Lung (tissue), 12 donors: ENCODE data around the gene CRISPLD2. TPM values are rescaled to one million over a fixed set of nuclear protein-coding genes. Genes with fewer than 3 reads are reported as not detected.
A peak's percentile ranks its signal among the peaks of the same experiment; 100 is the strongest.

Source experiments
- ATAC-seq: fragments of 200-7000 bp; cut with Tn5 transposase; one replicate; pipeline ENCODE4 v1.9.1; 2020; ENCODE audit warnings: moderate number of reproducible peaks; ENCODE audit not compliant: insufficient read depth, low FRiP score
- DNase-seq, 3 donors: peaks; one replicate each; pipeline ENCODE4 v3.0.0-alpha.2; 2013 to 2017
- H3K27ac ChIP-seq, 2 donors: one replicate each; pipeline ENCODE4 v1.5.1; 2013; ENCODE audit warnings: mild to moderate bottlenecking in 2 of 2, moderate library complexity in 2 of 2, control low read depth in 1 of 2, inconsistent platforms in 1 of 2, low read depth in 1 of 2, low read length in 1 of 2
- H3K27me3 ChIP-seq, 3 donors: one replicate each; pipeline ENCODE4 v1.5.1; 2013; ENCODE audit warnings: low read length in 2 of 3; ENCODE audit not compliant: control insufficient read depth in 3 of 3, insufficient read depth in 3 of 3
- H3K36me3 ChIP-seq, 4 donors: one replicate each; pipeline ENCODE4 v1.5.1; 2013; ENCODE audit warnings: low read length in 4 of 4, mild to moderate bottlenecking in 1 of 4, moderate library complexity in 1 of 4; ENCODE audit not compliant: control insufficient read depth in 4 of 4, insufficient read depth in 4 of 4
- H3K4me1 ChIP-seq, 5 donors: one replicate each; pipeline ENCODE4 v1.5.1; 2013; ENCODE audit warnings: low read length in 5 of 5, mild to moderate bottlenecking in 2 of 5, moderate library complexity in 1 of 5; ENCODE audit not compliant: control insufficient read depth in 5 of 5, insufficient read depth in 5 of 5
- H3K4me3 ChIP-seq: one replicate; pipeline ENCODE4 v1.5.1; 2013; ENCODE audit warnings: mild to moderate bottlenecking, control low read depth, moderate library complexity
- H3K9ac ChIP-seq, 2 donors: one replicate each; pipeline ENCODE4 v1.5.1; 2013; ENCODE audit warnings: low read length in 2 of 2, control low read depth in 1 of 2; ENCODE audit not compliant: insufficient read depth in 1 of 2
- H3K9me3 ChIP-seq, 4 donors: one replicate each; pipeline ENCODE4 v1.5.1; 2013; ENCODE audit warnings: low read length in 3 of 4, mild to moderate bottlenecking in 1 of 4, moderate library complexity in 1 of 4; ENCODE audit not compliant: control insufficient read depth in 4 of 4, insufficient read depth in 3 of 4
- CTCF ChIP-seq: IDR thresholded peaks from 2 replicates; pipeline ENCODE4 v1.5.1; 2012; ENCODE audit warnings: mild to moderate bottlenecking; ENCODE audit errors: control extremely low read depth, extremely low read depth
- WGBS, 2 donors: extraction: QIAGEN DNeasy Blood & Tissue Kit; methylation state at CpG; one replicate each; pipeline ENCODE4 v1.1.7; 2013; 5-methylcytosine and 5-hydroxymethylcytosine counted together
- polyA plus RNA-seq, 2 donors: library from polyadenylated mRNA; stranded (reverse); fragments of 200-250 nt; gene quantifications; one replicate each; pipeline ENCODE4 v1.2.1, GENCODE V29; 2013
- total RNA-seq, 2 donors: library from RNA; depleted of rRNA in 1 of 2; stranded (reverse); fragments of >200 nt in 1 of 2; gene quantifications; one replicate each; pipeline ENCODE4 v1.2.1, GENCODE V29; 2014 to 2021
- donor health status: control.
- donor health status: control.
- donor health status: Bipolar disorder and iron deficiency.
- donor health status: healthy.
- donor health status: DM: yes; HTN: yes; CAD: no.

Gene CRISPLD2
- total and polyA plus RNA-seq, 4 donors: 30.3 to 136 (median 42.5) TPM

GRCh38 chr16:84897911-84898377, 78.2 kb downstream of the CRISPLD2 start:
- ATAC-seq: peak; percentile 10
- WGBS, 2 donors: 45 to 54% methylated on average over 15 of the region's 15 CpGs
- no peak for TF ChIP-seq CTCF
- peaks cover 0 to 2% (median 0%) of the 10 kb centered on the region in 4 donors for H3K9me3 ChIP-seq
- no peak overlapping the region for H3K9ac ChIP-seq
- H3K27me3 ChIP-seq: no peaks in the 10 kb centered on the region
- DNase-seq: no peak
- H3K4me3 ChIP-seq: no peak overlapping the region
- peak overlapping the region in 1 of 2 donors; percentile 43 for H3K27ac ChIP-seq
- peaks cover 0 to 1% (median 0%) of the 10 kb centered on the region in 5 donors for H3K4me1 ChIP-seq
- H3K36me3 ChIP-seq: no peaks in the 10 kb centered on the region

GRCh38 chr16:84898447-84898846, 78.7 kb downstream of the CRISPLD2 start:
- H3K4me3 ChIP-seq: no peak overlapping the region
- H3K27me3 ChIP-seq: no peaks in the 10 kb centered on the region
- no peak for TF ChIP-seq CTCF
- WGBS, 2 donors: 37 to 43% methylated on average over 2 of the region's 2 CpGs
- peaks cover 0 to 2% (median 0%) of the 10 kb centered on the region in 4 donors for H3K9me3 ChIP-seq
- peak; percentile 23 for ATAC-seq
- H3K9ac ChIP-seq: no peak overlapping the region
- DNase-seq: no peak
- no peaks in the 10 kb centered on the region for H3K4me1 ChIP-seq
- H3K27ac ChIP-seq: peak overlapping the region in 1 of 2 donors; percentile 43
- H3K36me3 ChIP-seq: no peaks in the 10 kb centered on the region

- no peaks in the 10 kb centered on the region for H3K4me1 ChIP-seq
- no peak overlapping the region for H3K27ac ChIP-seq
Observed at GRCh38 chr16:84899414-84899813, 79.6 kb downstream of the CRISPLD2 start.

More at GRCh38 chr16:84899414-84899813, 79.6 kb downstream of the CRISPLD2 start:
- H3K9me3 ChIP-seq: peaks cover 0 to 2% (median 0%) of the 10 kb centered on the region in 4 donors
- no peak overlapping the region for H3K4me3 ChIP-seq
- ATAC-seq (no peak), DNase-seq (no peak)
- TF ChIP-seq CTCF: no peak
- peaks cover 0 to 1% (median 0%) of the 10 kb centered on the region in 4 donors for H3K36me3 ChIP-seq
- no peaks in the 10 kb centered on the region for H3K27me3 ChIP-seq
- 84 to 86% methylated on average over 8 of the region's 8 CpGs for WGBS, 2 donors
- H3K9ac ChIP-seq: no peak overlapping the region
